EH (cell line): ENCODE measurements around the gene KDM2B.

Experiments
- DNase-seq: peaks from one replicate; pipeline ENCODE4 v3.0.0-alpha.2; 2015; ENCODE audit warnings: low read depth

Gene KDM2B

DNA sequence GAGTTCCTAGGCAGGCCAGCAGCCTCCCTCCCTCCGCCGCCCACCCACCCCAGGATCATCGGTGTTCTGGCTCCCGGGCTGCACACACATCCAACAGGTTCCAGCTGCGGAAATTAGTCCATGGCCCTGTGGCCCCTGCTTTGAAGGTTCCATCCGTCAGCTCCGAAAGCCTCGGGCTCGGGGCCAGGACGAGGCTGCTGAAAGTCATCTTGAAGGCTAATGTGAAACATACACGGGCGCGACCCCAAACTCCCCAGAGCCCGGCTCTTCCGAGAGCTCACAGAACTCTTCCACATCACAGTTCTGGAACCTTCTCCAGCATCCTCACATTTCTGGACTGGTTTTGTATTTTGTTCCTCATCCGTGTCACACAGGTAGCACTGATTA is 19.8 kb downstream of the KDM2B start:
- no peak for DNase-seq

GRCh38 chr12:121560392-121561008 is 20.3 kb downstream of the KDM2B start:
- DNase-seq: no peak

- no peak for DNase-seq
These were observed 21.9 kb downstream of the KDM2B start for GRCh38 chr12:121558956-121559355.

DNA sequence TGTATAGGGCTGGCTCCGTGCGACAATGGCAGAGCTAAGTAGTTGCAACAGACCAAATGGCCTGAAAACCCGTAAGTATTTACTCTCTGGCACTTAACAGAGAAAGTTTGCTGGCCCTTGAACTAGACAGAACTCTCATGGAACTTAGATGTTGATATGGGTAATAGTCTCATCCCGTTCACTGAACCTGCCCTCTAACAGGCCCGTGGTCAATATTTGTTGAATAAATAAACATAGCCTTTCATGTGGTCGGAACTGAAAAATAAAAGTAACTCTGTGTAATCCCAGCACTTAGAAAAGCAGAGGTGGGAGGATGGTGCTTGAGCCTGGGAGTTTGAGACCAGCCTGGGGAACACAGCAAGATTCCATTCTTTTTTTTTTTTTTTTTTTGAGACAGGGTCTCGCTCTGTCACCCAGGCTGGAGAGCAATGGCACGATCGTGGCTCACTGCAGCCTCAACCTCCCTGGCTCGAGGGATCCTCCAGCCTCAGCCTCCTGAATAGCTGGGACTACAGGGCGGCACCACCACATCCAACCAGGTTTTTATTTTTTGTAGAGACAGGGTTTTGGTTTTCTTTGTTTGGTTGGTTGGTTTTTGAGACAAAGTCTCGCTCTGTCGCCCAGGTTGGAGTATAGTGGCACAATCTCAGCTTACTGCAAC is 29.7 kb downstream of the KDM2B start:
- no peak for DNase-seq

DNA sequence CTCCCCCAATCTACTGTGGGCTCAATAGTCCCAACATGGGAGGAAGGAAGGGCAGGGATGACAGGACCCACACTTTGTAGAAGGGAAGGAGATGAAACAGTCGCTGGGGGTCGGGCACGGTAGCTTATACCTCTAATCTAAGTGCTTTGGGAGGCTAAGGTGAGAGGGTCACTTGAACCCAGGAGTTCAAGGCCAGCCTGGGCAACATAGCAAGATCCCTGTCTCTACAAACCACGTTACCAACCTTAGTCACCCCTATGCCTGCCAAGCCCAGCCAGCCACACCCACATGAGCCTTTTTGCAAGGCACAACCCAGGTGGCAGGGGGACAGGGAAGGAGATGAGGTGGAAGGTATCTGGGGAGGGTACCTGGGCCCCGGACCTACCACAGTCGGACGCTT is 31.7 kb downstream of the KDM2B start:
- DNase-seq: no peak

- DNase-seq: no peak
These were observed 35.3 kb downstream of the KDM2B start for GRCh38 chr12:121545480-121545879.

GRCh38 chr12:121543786-121544185 is 37.0 kb downstream of the KDM2B start:
- no peak for DNase-seq

- DNase-seq: no peak
These were observed 40.9 kb downstream of the KDM2B start for GRCh38 chr12:121539908-121540307.

- DNase-seq: peak; percentile 24
These were observed 42.1 kb downstream of the KDM2B start for GRCh38 chr12:121538699-121539061.

- DNase-seq: peak; percentile 15
These were observed 42.8 kb downstream of the KDM2B start for GRCh38 chr12:121537814-121538698.

- peak; percentile 73 for DNase-seq
These were observed 43.7 kb downstream of the KDM2B start for GRCh38 chr12:121536899-121537813.

DNA sequence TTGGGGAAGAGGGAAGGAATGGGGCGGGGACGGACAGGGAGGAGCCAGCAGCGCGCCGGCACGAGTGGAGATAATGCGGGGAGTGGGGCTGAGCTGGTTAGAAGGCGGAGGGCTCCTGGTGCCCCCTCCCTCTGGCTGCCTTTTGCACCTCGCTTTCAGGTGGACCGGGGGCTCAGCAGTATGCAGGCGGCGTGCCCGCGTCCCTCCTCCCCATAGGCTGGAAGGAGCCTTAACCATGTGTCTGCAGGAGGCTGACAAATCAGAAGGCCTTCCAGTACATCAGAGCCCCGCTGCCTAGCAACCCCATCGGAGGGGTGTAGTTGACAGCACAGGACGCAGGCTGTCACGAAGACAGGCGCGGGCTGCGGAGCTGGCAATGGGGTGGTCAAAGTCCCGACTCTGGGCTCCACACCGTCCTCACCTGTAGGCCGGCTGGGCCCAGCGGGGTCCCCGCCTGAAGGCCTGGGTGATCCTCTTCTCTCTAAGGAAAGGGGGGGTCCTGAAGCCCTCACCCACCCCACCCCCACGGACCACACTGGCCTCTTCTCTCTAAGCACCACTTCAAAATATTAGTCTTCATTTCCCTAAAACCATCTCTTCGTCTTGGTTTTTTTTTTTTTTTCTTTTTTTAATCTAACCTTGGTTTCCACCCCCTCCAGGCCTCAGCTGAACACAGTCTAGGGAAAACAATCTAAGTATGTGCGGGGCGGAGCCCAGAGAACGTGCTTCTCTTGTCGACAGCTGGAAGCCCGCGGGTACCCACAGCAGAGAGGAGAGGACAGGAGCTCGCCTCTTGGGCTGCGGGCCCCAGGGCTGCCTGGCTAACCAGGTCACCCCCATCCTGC is 44.5 kb downstream of the KDM2B start:
- DNase-seq: peak; percentile 92

DNA sequence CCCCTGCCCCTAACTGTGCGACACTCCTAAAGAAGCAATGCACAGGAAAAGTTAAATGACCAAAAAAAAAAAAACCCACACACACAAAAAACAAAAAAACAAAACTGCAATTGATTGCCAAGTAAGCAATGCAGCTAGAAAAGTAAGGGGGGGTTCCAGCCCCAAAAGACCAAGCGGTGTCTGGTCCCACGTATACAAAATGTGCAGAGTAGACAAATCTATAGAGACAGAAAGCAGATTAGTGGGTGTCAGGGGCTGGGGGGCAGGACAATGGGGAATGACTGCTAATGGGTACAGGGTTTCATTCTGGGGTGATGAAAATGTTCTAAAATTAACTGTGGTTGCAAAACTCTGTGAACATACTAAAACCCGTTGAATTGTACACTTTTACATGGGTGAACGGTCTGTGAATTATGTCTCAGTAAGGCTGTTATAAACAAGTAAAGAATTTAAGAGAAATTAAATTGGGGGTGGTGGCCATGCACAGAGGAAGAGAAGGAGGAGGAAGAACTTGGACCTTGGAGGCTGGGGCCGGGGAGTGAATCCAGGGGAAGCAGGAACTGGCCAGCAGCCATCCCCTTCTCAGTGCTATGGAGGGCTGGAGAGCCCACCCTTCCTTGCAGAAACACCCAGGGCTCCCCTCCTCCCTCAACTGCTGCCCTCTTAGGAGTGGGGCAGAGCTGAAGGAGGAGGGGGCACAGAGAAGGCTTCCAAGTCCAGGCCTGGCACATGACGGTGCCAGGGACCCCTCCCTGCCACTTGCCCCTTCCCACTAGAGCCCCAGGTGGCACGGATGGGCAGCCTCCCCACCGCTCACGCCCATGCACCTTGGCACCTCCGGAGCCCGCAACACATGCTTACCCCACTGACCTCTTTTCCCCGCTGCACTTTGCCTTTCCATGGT is 45.4 kb downstream of the KDM2B start:
- DNase-seq: no peak

DNA sequence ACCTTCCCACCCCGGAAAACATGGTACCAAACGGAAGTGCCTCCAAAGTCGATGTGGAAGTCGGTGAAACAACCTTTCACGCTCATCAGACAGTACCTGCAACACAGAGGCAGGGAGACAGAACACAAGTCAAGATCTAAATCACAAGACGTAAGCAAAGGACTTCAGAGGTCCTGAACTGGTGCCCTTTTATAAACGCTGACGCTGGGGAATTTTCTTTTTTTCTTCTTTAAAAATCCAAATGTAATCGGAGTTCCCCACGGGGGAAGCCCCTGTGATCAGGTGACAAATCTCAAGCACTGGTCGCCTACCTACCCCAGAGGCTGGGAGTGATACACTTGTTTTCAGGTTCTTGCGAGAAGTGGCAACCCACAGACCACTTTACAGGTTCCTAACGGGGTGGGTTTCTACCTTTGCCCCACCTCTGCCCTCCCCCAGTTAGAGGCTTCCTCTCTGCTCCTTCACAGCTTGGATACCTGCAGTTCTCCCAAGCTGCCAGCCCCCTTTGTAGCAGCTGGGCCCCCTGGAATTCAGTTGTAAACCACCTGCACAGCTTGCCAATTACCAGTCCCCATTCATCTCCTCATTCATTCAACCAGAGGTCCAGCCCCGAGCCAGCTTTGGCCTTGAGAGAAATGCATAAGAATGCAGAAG is 46.2 kb downstream of the KDM2B start:
- DNase-seq: no peak

- DNase-seq: no peak
These were observed 47.3 kb downstream of the KDM2B start for GRCh38 chr12:121533394-121534090.

- peak; percentile 45 for DNase-seq
These were observed 48.1 kb downstream of the KDM2B start for GRCh38 chr12:121532503-121533393.

DNA sequence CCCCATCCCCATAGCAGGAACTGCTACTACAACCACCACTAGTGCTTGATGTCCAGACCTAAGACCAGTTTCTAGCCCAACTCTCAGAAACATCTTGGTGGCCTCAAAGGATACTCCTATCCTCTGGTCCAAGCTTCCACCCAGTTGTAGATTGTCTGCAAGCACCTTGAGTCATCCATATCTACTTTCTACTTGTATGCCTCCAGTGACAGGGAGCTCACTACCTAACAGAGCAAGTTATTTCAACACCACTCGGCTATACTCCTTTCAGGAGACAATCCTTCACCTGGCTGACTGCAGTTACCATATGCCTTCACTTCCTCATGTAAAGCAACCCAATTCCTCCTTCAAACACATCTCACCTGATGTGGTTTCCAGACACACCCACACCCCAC is 49.5 kb downstream of the KDM2B start:
- DNase-seq: no peak
